Transverse colon (tissue), 4 donors: ENCODE data around the gene POLDIP3.

Experiments used
- CTCF ChIP-seq, 5 experiments: fragments of 200-600 bp in 3 of 5; fragments of 450-650 bp in 2 of 5; sonication (generic) in 3 of 5; IDR thresholded peaks; 1 replicate in 2 of 5; 2 replicates in 3 of 5; pipeline ENCODE4 v1.5.1; 2016 to 2017; ENCODE audit warnings: antibody characterized with exemption in 5 of 5, inconsistent platforms in 3 of 5, mild to moderate bottlenecking in 2 of 5, moderate library complexity in 1 of 5
- POLR2A ChIP-seq: fragments of 450-650 bp; IDR thresholded peaks from one replicate; pipeline ENCODE4 v1.6.1; 2016; ENCODE audit warnings: antibody characterized with exemption, mild to moderate bottlenecking, moderate library complexity
- POLR2AphosphoS5 ChIP-seq, 3 donors: sonication (generic); formaldehyde crosslinking; IDR thresholded peaks; one replicate each; pipeline ENCODE4 v1.6.1; 2016; ENCODE audit warnings: antibody characterized with exemption in 3 of 3

GRCh38 chr22:42630901-42631602 is 16.4 kb upstream of the POLDIP3 start:
- no peak for TF ChIP-seq CTCF (IDR thresholded peaks at IDR 0.05)
- TF ChIP-seq POLR2A = no peak
- TF ChIP-seq POLR2AphosphoS5 (IDR thresholded peaks at IDR 0.05) = no peak
